Mucosa of rectum (tissue), 2 donors: ENCODE measurements around the gene MRPL54.

Experiments
- H3K27ac ChIP-seq, 2 donors: one replicate each; pipeline ENCODE4 v1.7.0; 2013; ENCODE audit warnings: inconsistent platforms in 2 of 2, low read depth in 2 of 2, low read length in 2 of 2
- H3K27me3 ChIP-seq, 2 donors: one replicate each; pipeline ENCODE4 v1.7.0; 2013; ENCODE audit warnings: low read length in 2 of 2; ENCODE audit not compliant: control insufficient read depth in 2 of 2, insufficient read depth in 2 of 2
- H3K36me3 ChIP-seq, 2 donors: one replicate each; pipeline ENCODE4 v1.7.0; 2013; ENCODE audit warnings: low read length in 2 of 2; ENCODE audit not compliant: control insufficient read depth in 2 of 2, insufficient read depth in 2 of 2
- H3K4me1 ChIP-seq, 2 donors: one replicate each; pipeline ENCODE4 v1.7.0; 2013; ENCODE audit warnings: low read length in 2 of 2, mild to moderate bottlenecking in 1 of 2; ENCODE audit not compliant: control insufficient read depth in 2 of 2, insufficient read depth in 2 of 2
- H3K4me3 ChIP-seq, 2 donors: one replicate each; pipeline ENCODE4 v1.7.0; 2013; ENCODE audit warnings: low read length in 2 of 2
- H3K9ac ChIP-seq, 2 donors: one replicate each; pipeline ENCODE4 v1.7.0; 2013; ENCODE audit warnings: low read length in 2 of 2, low read depth in 1 of 2, mild to moderate bottlenecking in 1 of 2
- H3K9me3 ChIP-seq, 2 donors: one replicate each; pipeline ENCODE4 v1.7.0; 2013; ENCODE audit warnings: low read length in 2 of 2; ENCODE audit not compliant: control insufficient read depth in 2 of 2
- donor health status: healthy.
- donor health status: Normal muscosa, but diverticular disease.

Gene MRPL54

GRCh38 chr19:3798137-3798536 is 35.7 kb downstream of the MRPL54 start:
- Histone ChIP-seq H3K36me3 (no peaks in the 10 kb centered on the region), H3K4me1 (peaks cover 0 to 2% of the 10 kb centered on the region in 2 donors), H3K9ac (no peak overlapping the region), H3K27me3 (peaks cover 10% of the 10 kb centered on the region in 2 donors), H3K9me3 (no peaks in the 10 kb centered on the region), H3K4me3 (no peak overlapping the region), H3K27ac (no peak overlapping the region)

GRCh38 chr19:3800996-3801395 is 38.5 kb downstream of the MRPL54 start:
- H3K4me1 ChIP-seq, result peaks cover 0 to 2% of the 10 kb centered on the region in 2 donors
- no peak overlapping the region for H3K4me3 ChIP-seq
- peaks cover 10% of the 10 kb centered on the region in 2 donors for H3K27me3 ChIP-seq

GRCh38 chr19:3801412-3802096 is 39.1 kb downstream of the MRPL54 start:
- Histone ChIP-seq H3K9ac (no peak overlapping the region), H3K36me3 (no peaks in the 10 kb centered on the region), H3K4me1 (peaks cover 0 to 2% of the 10 kb centered on the region in 2 donors), H3K27me3 (peaks cover 10% of the 10 kb centered on the region in 2 donors), H3K4me3 (no peak overlapping the region), H3K9me3 (no peaks in the 10 kb centered on the region), H3K27ac (no peak overlapping the region)

More at GRCh38 chr19:3800996-3801395, 38.5 kb downstream of the MRPL54 start:
- no peaks in the 10 kb centered on the region for H3K9me3 ChIP-seq
- no peak overlapping the region for H3K9ac ChIP-seq
- no peak overlapping the region for H3K27ac ChIP-seq
- no peaks in the 10 kb centered on the region for H3K36me3 ChIP-seq

GRCh38 chr19:3803114-3803888 is 40.8 kb downstream of the MRPL54 start:
- Histone ChIP-seq H3K9ac (no peak overlapping the region), H3K27me3 (peaks cover 10% of the 10 kb centered on the region in 2 donors), H3K4me1 (peaks cover 0 to 2% of the 10 kb centered on the region in 2 donors), H3K4me3 (no peak overlapping the region), H3K9me3 (no peaks in the 10 kb centered on the region), H3K27ac (no peak overlapping the region), H3K36me3 (no peaks in the 10 kb centered on the region)

GRCh38 chr19:3803986-3804385 is 41.5 kb downstream of the MRPL54 start:
- H3K27me3 ChIP-seq, result peaks cover 10% of the 10 kb centered on the region in 2 donors

GRCh38 chr19:3804429-3804828 is 41.9 kb downstream of the MRPL54 start:
- Histone ChIP-seq H3K4me3 (no peak overlapping the region), H3K36me3 (no peaks in the 10 kb centered on the region), H3K27me3 (peaks cover 10% of the 10 kb centered on the region in 2 donors), H3K4me1 (peaks cover 0 to 2% of the 10 kb centered on the region in 2 donors), H3K9ac (no peak overlapping the region), H3K9me3 (no peaks in the 10 kb centered on the region), H3K27ac (no peak overlapping the region)

More at GRCh38 chr19:3803986-3804385, 41.5 kb downstream of the MRPL54 start:
- H3K9ac ChIP-seq, result no peak overlapping the region
- no peak overlapping the region for H3K4me3 ChIP-seq
- H3K27ac ChIP-seq, result no peak overlapping the region
- no peaks in the 10 kb centered on the region for H3K36me3 ChIP-seq
- peaks cover 0 to 2% of the 10 kb centered on the region in 2 donors for H3K4me1 ChIP-seq
- H3K9me3 ChIP-seq, result no peaks in the 10 kb centered on the region

GRCh38 chr19:3805859-3806258 is 43.4 kb downstream of the MRPL54 start:
- no peaks in the 10 kb centered on the region for H3K9me3 ChIP-seq
- no peak overlapping the region for H3K9ac ChIP-seq
- H3K27ac ChIP-seq, result no peak overlapping the region
- peaks cover 10% of the 10 kb centered on the region in 2 donors for H3K27me3 ChIP-seq
- peaks cover 0 to 2% of the 10 kb centered on the region in 2 donors for H3K4me1 ChIP-seq
- no peaks in the 10 kb centered on the region for H3K36me3 ChIP-seq
- H3K4me3 ChIP-seq, result no peak overlapping the region

- no peak overlapping the region for H3K4me3 ChIP-seq
- H3K9ac ChIP-seq, result no peak overlapping the region
- peaks cover 0 to 3% of the 10 kb centered on the region in 2 donors for H3K27me3 ChIP-seq
- no peak overlapping the region for H3K27ac ChIP-seq
- H3K9me3 ChIP-seq, result no peaks in the 10 kb centered on the region
- no peaks in the 10 kb centered on the region for H3K36me3 ChIP-seq
- H3K4me1 ChIP-seq, result no peaks in the 10 kb centered on the region
These were observed 44.6 kb downstream of the MRPL54 start for GRCh38 chr19:3807131-3807480.

- H3K4me1 ChIP-seq, result no peaks in the 10 kb centered on the region
- no peak overlapping the region for H3K27ac ChIP-seq
These were observed 45.3 kb downstream of the MRPL54 start for GRCh38 chr19:3807574-3808354.

More at GRCh38 chr19:3807574-3808354, 45.3 kb downstream of the MRPL54 start:
- no peaks in the 10 kb centered on the region for H3K9me3 ChIP-seq
- H3K36me3 ChIP-seq, result no peaks in the 10 kb centered on the region
- no peak overlapping the region for H3K9ac ChIP-seq
- H3K4me3 ChIP-seq, result no peak overlapping the region
- H3K27me3 ChIP-seq, result no peaks in the 10 kb centered on the region
